ENCODE data around the gene NCMAP. TPM values are rescaled to one million over a fixed set of nuclear protein-coding genes. Genes with fewer than 3 reads are reported as not detected.

The NCMAP gene
- polyA plus RNA-seq, 1 donor: 0.04 TPM

GRCh38 chr1:24621121-24621520 is 65.2 kb downstream of the NCMAP start:
- no peak for DNase-seq (ENCODE audit: low read depth)

- DNase-seq (ENCODE audit: low read depth): no peak
Observed at GRCh38 chr1:24622218-24622617, 66.3 kb downstream of the NCMAP start.

GRCh38 chr1:24632832-24633175 is 76.9 kb downstream of the NCMAP start:
- no peak for DNase-seq (ENCODE audit: low read depth)

GRCh38 chr1:24635195-24635843 is 79.4 kb downstream of the NCMAP start:
- DNase-seq (ENCODE audit: low read depth): peak; percentile 53

GRCh38 chr1:24636661-24637357 is 80.9 kb downstream of the NCMAP start:
- DNase-seq (ENCODE audit: low read depth): no peak

GRCh38 chr1:24639094-24639493 is 83.2 kb downstream of the NCMAP start:
- DNase-seq (ENCODE audit: low read depth): no peak

GRCh38 chr1:24639881-24640280 is 84.0 kb downstream of the NCMAP start:
- DNase-seq (ENCODE audit: low read depth): no peak

- no peak for DNase-seq (ENCODE audit: low read depth)
Observed at GRCh38 chr1:24640288-24640687, 84.4 kb downstream of the NCMAP start.

GRCh38 chr1:24641646-24642151 is 85.8 kb downstream of the NCMAP start:
- DNase-seq (ENCODE audit: low read depth): no peak

GRCh38 chr1:24642481-24643362 is 86.8 kb downstream of the NCMAP start, which contains the start of gene SRRM1:
TSS of gene SRRM1 (plus strand) at chr1:24643302. CDS start at chr1:24643327, 25 bp downstream.
- DNase-seq (ENCODE audit: low read depth): peak; percentile 99

GRCh38 chr1:24643363-24644099 is 87.6 kb downstream of the NCMAP start:
- no peak for DNase-seq (ENCODE audit: low read depth)

- no peak for DNase-seq (ENCODE audit: low read depth)
Observed at GRCh38 chr1:24644100-24644384, 88.2 kb downstream of the NCMAP start.

GRCh38 chr1:24648919-24649318 is 93.0 kb downstream of the NCMAP start:
- DNase-seq (ENCODE audit: low read depth): no peak

- no peak for DNase-seq (ENCODE audit: low read depth)
Observed at GRCh38 chr1:24652382-24652781, 96.5 kb downstream of the NCMAP start.

GRCh38 chr1:24654010-24654409 is 98.1 kb downstream of the NCMAP start:
- DNase-seq (ENCODE audit: low read depth): no peak

GRCh38 chr1:24656046-24656445 is 100.2 kb downstream of the NCMAP start:
- no peak for DNase-seq (ENCODE audit: low read depth)

- DNase-seq (ENCODE audit: low read depth): no peak
Observed at GRCh38 chr1:24657781-24658180, 101.9 kb downstream of the NCMAP start.

Other genes starting within 250 kb of the NCMAP start
- 0.27 TPM for gene GRHL3, start 236.7 kb upstream of the NCMAP start, polyA plus RNA-seq (ENCODE audit: insufficient read length)
- gene STPG1, start 142.3 kb upstream of the NCMAP start, polyA plus RNA-seq (ENCODE audit: insufficient read length): 1.8 TPM
- gene NIPAL3, start 140.3 kb upstream of the NCMAP start, polyA plus RNA-seq (ENCODE audit: insufficient read length): 4.4 TPM
- 1.8 TPM for gene RCAN3, start 53.3 kb upstream of the NCMAP start, polyA plus RNA-seq (ENCODE audit: insufficient read length)
- gene SRRM1, start 87.2 kb downstream of the NCMAP start, polyA plus RNA-seq (ENCODE audit: insufficient read length): 83.5 TPM
- 115 TPM for gene CLIC4, start 189.4 kb downstream of the NCMAP start, polyA plus RNA-seq (ENCODE audit: insufficient read length)